Right ventricle myocardium inferior (tissue), 1 donor: ENCODE measurements around the gene PLLP. TPM values are rescaled to one million over a fixed set of nuclear protein-coding genes. Genes with fewer than 3 reads are reported as not detected.

ENCODE experiments used
- total RNA-seq: library from RNA; stranded (reverse); fragmentation: NEBNext Ultra II Directional; extraction: Animal tissue kit (Norgen Biotek cat#: 25700); gene quantifications from one replicate; pipeline ENCODE4 v1.2.1, GENCODE V29; 2021
- donor health status: DM: no; HTN: yes; CAD: no; lungs with severe emphysema.

Gene PLLP
- total RNA-seq, 1 donor from 2014 or later, result 3.4 TPM

Other genes starting within 250 kb of the PLLP start
- 14.6 TPM for gene CPNE2, start 192.1 kb downstream of the PLLP start, total RNA-seq
- gene PSME3IP1, start 98.6 kb downstream of the PLLP start, total RNA-seq, result 54.2 TPM
- 13.8 TPM for gene RSPRY1, start 98.3 kb downstream of the PLLP start, total RNA-seq
- 64.1 TPM for gene ARL2BP, start 39.4 kb downstream of the PLLP start, total RNA-seq
- not detected for gene CCL22, start 74.1 kb upstream of the PLLP start, total RNA-seq
- gene CX3CL1, start 87.8 kb upstream of the PLLP start, total RNA-seq, result 15.2 TPM
- gene CCL17, start 120.1 kb upstream of the PLLP start, total RNA-seq, result not detected
- 43.7 TPM for gene CIAPIN1, start 162.7 kb upstream of the PLLP start, total RNA-seq
- 215 TPM for gene COQ9, start 162.8 kb upstream of the PLLP start, total RNA-seq
- gene POLR2C, start 178.0 kb upstream of the PLLP start, total RNA-seq, result 37.1 TPM
- gene DOK4, start 201.8 kb upstream of the PLLP start, total RNA-seq, result 8.4 TPM